IMR-90 (cell line): ENCODE results near the gene WDR27.
"Not testable (repeated sequence)": the region's sequence is repeated elsewhere in the genome, so short reads cannot be mapped to it uniquely, and the experiment has no call there.

Experiments used
- CTCF ChIP-seq: conservative IDR thresholded peaks from 2 replicates; pipeline ENCODE4 v1.5.1; 2012; ENCODE audit warnings: mild to moderate bottlenecking, low read depth, low read length, improper control_type of control experiment
- ELK1 ChIP-seq: fragments of 150-350 bp; IDR thresholded peaks from 2 replicates; pipeline ENCODE4 v1.6.1; 2016; ENCODE audit warnings: low read depth, mild to moderate bottlenecking, low read length, moderate library complexity, borderline replicate concordance
- FOS ChIP-seq: fragments of 150-350 bp; IDR thresholded peaks from 2 replicates; pipeline ENCODE4 v1.6.1; 2016; ENCODE audit warnings: low read depth, low read length
- MAZ ChIP-seq: IDR thresholded peaks from 2 replicates; pipeline ENCODE4 v1.6.1; 2012; ENCODE audit warnings: low read depth, mild to moderate bottlenecking, low read length, improper control_type of control experiment, moderate library complexity, borderline replicate concordance
- POLR2A ChIP-seq: IDR thresholded peaks from 2 replicates; pipeline ENCODE4 v1.6.1; 2012; ENCODE audit warnings: mild to moderate bottlenecking, low read depth, low read length
- RAD21 ChIP-seq: IDR thresholded peaks from 2 replicates; pipeline ENCODE4 v1.6.1; 2012; ENCODE audit warnings: low read length, improper control_type of control experiment
- RFX5 ChIP-seq: IDR thresholded peaks from 2 replicates; pipeline ENCODE4 v1.8.0; 2012; ENCODE audit warnings: low read depth, mild to moderate bottlenecking, low read length, moderate library complexity

- TF ChIP-seq CTCF, RAD21, POLR2A, FOS, ELK1, MAZ, RFX5: not testable (repeated sequence)
These were observed 56.4 kb downstream of the WDR27 start for GRCh38 chr6:169645459-169645858.
